ENCODE results near the gene RGS17.
"Not testable (repeated sequence)": the region's sequence is repeated elsewhere in the genome, so short reads cannot be mapped to it uniquely, and the experiment has no call there.

RGS17 gene

DNA sequence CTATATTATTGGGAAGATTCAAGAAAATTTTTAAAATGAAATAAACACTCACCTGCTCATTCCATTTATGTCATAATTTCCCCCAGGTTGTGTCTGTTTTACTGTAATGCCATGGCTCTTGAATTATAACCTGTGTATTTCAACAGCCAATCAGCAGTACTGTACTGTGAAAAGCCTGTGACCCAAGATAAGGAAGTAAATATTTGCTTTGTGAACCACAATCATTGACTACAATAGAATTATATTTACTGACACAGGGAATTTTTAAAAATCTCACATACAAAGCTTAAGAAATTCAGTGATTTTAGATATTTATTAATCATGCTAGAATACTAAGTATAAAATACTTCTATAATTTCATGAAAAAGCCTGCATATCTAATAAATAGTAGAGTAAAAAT lies 6.0 kb downstream of the RGS17 start:
- no peak overlapping the region for H3K27ac ChIP-seq (ENCODE audit: insufficient read depth in 1 of 2, low read depth in 1 of 2, low read length in 2 of 2, poor library complexity in 1 of 2, severe bottlenecking in 2 of 2)
- DNase-seq, result peak in 2 of 3 donors; percentile 30 to 54
- CTCF ChIA-PET, result no interaction called here
- H3K4me3 ChIP-seq (ENCODE audit: control insufficient read depth in 1 of 7, extremely low read depth in 1 of 7, insufficient read depth in 4 of 7, low read depth in 2 of 7, low read length in 6 of 7), result no peak overlapping the region
- H3K36me3 ChIP-seq (ENCODE audit: control insufficient read depth in 4 of 4, insufficient read depth in 4 of 4, low read length in 3 of 4), result no peaks in the 10 kb centered on the region
- peaks cover 6 to 39% (median 21%) of the 10 kb centered on the region in 5 experiments for H3K27me3 ChIP-seq (replicated peaks in 2 of 5; ENCODE audit: control insufficient read depth in 4 of 5, insufficient read depth in 5 of 5, low read length in 4 of 5)
- POLR2A ChIA-PET, result no interaction called here
- peaks cover 6 to 14% (median 8%) of the 10 kb centered on the region in 4 experiments for H3K4me1 ChIP-seq (ENCODE audit: control extremely low read depth in 1 of 4, control insufficient read depth in 4 of 4, insufficient read depth in 4 of 4, low read length in 3 of 4)
- no peaks in the 10 kb centered on the region for H3K9me3 ChIP-seq (ENCODE audit: control extremely low read depth in 1 of 5, control insufficient read depth in 4 of 5, insufficient read depth in 2 of 5, low read depth in 1 of 5, low read length in 4 of 5)

DNA sequence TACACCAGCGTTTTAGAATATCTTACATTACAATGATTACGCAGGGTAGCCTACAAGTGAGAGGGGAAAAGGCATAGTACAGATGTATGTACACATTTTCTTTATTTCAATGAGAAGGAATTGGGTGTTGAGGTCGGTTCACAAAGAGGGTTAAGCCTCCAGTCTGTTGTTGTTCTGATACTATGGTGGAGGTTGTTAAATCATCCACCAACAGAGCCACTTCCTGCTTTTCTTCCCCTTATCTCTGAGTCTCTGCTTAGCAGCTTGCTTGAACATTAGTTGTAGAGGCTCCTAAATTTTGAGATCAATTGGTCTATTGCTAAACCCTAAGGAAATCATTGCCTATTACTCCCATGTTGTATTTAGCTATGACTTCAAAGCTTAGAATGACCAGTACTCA lies 7.3 kb downstream of the RGS17 start:
- Histone ChIP-seq H3K36me3 (ENCODE audit: control insufficient read depth in 4 of 4, insufficient read depth in 4 of 4, low read length in 3 of 4) (no peaks in the 10 kb centered on the region), H3K4me1 (ENCODE audit: control extremely low read depth in 1 of 4, control insufficient read depth in 4 of 4, insufficient read depth in 4 of 4, low read length in 3 of 4) (peaks cover 0 to 7% (median 5%) of the 10 kb centered on the region in 4 experiments), H3K9me3 (ENCODE audit: control extremely low read depth in 1 of 5, control insufficient read depth in 4 of 5, insufficient read depth in 2 of 5, low read depth in 1 of 5, low read length in 4 of 5) (no peaks in the 10 kb centered on the region), H3K4me3 (ENCODE audit: control insufficient read depth in 1 of 7, extremely low read depth in 1 of 7, insufficient read depth in 4 of 7, low read depth in 2 of 7, low read length in 6 of 7) (no peak overlapping the region), H3K27ac (ENCODE audit: insufficient read depth in 1 of 2, low read depth in 1 of 2, low read length in 2 of 2, poor library complexity in 1 of 2, severe bottlenecking in 2 of 2) (no peak overlapping the region), H3K27me3 (replicated peaks in 2 of 5; ENCODE audit: control insufficient read depth in 4 of 5, insufficient read depth in 5 of 5, low read length in 4 of 5) (peaks cover 2 to 27% (median 16%) of the 10 kb centered on the region in 5 experiments)
- WGBS (ENCODE audit: insufficient coverage), result no CpG with 5 or more reads among the region's 3 CpGs
- CTCF ChIA-PET, result no interaction called here
- POLR2A ChIA-PET, result no interaction called here
- peak; percentile 26 to 70 (median 52) for DNase-seq

DNA sequence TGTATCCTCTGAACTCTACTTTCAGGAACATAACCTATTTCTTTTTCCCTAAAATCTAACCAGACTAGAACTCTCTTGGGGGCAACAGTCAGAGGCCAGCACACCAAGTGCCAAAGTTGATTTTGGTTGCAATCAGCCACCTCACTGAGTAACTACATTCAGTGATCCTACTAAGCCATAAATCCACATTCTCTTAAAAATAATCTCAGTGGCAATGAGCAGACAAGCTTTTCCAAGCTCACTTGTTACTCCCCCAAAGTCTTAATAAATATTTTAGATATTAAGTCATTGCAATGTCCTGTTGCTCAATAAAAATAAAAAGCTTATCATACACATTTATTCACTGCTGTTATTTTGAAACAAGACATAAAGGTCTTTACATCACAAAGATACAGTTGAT lies 9.8 kb downstream of the RGS17 start:
- peaks cover 0 to 3% (median 2%) of the 10 kb centered on the region in 5 experiments for H3K27me3 ChIP-seq (replicated peaks in 2 of 5; ENCODE audit: control insufficient read depth in 4 of 5, insufficient read depth in 5 of 5, low read length in 4 of 5)
- POLR2A ChIA-PET, result no interaction called here
- CTCF ChIA-PET, result no interaction called here
- no peak overlapping the region for H3K4me3 ChIP-seq (ENCODE audit: control insufficient read depth in 1 of 7, extremely low read depth in 1 of 7, insufficient read depth in 4 of 7, low read depth in 2 of 7, low read length in 6 of 7)
- DNase-seq, result no peak
- H3K4me1 ChIP-seq (ENCODE audit: control extremely low read depth in 1 of 4, control insufficient read depth in 4 of 4, insufficient read depth in 4 of 4, low read length in 3 of 4), result peaks cover 0 to 7% (median 5%) of the 10 kb centered on the region in 4 experiments
- no peaks in the 10 kb centered on the region for H3K36me3 ChIP-seq (ENCODE audit: control insufficient read depth in 4 of 4, insufficient read depth in 4 of 4, low read length in 3 of 4)
- no peaks in the 10 kb centered on the region for H3K9me3 ChIP-seq (ENCODE audit: control extremely low read depth in 1 of 5, control insufficient read depth in 4 of 5, insufficient read depth in 2 of 5, low read depth in 1 of 5, low read length in 4 of 5)
- no peak overlapping the region for H3K27ac ChIP-seq (ENCODE audit: insufficient read depth in 1 of 2, low read depth in 1 of 2, low read length in 2 of 2, poor library complexity in 1 of 2, severe bottlenecking in 2 of 2)

DNA sequence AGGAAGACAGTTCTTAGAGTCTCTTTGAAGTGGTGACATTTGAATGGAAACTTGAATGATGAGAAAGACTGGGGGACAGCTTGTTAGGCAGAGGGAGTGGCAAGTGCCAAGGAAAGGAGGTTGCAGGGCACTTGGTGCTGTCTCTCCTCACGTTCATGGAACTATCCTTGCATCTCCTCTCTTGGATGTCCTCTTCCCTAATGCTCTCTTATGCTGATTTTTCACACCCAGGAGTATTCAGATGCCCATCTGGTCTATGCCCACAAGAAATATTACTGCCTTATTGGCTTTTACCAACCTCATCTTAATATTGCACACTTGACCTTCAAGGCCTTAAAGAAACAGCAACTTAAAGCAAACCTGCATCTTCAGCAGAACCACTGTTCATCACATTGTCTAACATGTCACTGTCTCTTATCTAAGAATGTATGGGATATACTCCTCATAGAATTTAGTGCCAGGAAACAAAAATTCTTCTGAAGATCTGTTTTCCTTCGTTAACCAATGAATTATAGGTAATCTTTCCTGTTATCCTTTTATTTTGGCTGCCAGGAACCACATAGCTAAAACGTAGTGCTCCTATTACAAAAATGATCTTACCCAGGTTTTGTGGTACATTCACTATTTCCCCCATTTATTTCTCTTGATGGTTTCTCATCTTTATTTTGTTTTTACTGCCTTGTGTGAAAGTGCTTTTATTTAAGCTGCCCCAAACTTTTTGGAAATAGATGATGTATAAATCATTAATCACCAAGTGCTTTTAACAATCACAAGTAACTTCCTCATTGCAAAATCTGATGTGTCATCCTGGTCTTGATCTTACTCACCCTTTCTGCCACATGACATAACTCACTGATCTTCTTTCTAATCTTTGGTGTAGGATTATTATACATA lies 12.8 kb downstream of the RGS17 start:
- Histone ChIP-seq H3K4me3 (ENCODE audit: control insufficient read depth in 1 of 7, extremely low read depth in 1 of 7, insufficient read depth in 4 of 7, low read depth in 2 of 7, low read length in 6 of 7) (no peak overlapping the region), H3K27ac (ENCODE audit: insufficient read depth in 1 of 2, low read depth in 1 of 2, low read length in 2 of 2, poor library complexity in 1 of 2, severe bottlenecking in 2 of 2) (no peak overlapping the region), H3K27me3 (replicated peaks in 2 of 5; ENCODE audit: control insufficient read depth in 4 of 5, insufficient read depth in 5 of 5, low read length in 4 of 5) (no peaks in the 10 kb centered on the region), H3K9me3 (ENCODE audit: control extremely low read depth in 1 of 5, control insufficient read depth in 4 of 5, insufficient read depth in 2 of 5, low read depth in 1 of 5, low read length in 4 of 5) (peaks cover 0 to 3% (median 0%) of the 10 kb centered on the region in 5 experiments), H3K36me3 (ENCODE audit: control insufficient read depth in 4 of 4, insufficient read depth in 4 of 4, low read length in 3 of 4) (no peaks in the 10 kb centered on the region), H3K4me1 (ENCODE audit: control extremely low read depth in 1 of 4, control insufficient read depth in 4 of 4, insufficient read depth in 4 of 4, low read length in 3 of 4) (no peaks in the 10 kb centered on the region)
- ChIA-PET CTCF (no interaction called here), POLR2A (no interaction called here)
- peak; percentile 44 to 89 (median 82) for DNase-seq
- WGBS (ENCODE audit: insufficient coverage), result 71% methylated on average over 3 of the region's 3 CpGs

DNA sequence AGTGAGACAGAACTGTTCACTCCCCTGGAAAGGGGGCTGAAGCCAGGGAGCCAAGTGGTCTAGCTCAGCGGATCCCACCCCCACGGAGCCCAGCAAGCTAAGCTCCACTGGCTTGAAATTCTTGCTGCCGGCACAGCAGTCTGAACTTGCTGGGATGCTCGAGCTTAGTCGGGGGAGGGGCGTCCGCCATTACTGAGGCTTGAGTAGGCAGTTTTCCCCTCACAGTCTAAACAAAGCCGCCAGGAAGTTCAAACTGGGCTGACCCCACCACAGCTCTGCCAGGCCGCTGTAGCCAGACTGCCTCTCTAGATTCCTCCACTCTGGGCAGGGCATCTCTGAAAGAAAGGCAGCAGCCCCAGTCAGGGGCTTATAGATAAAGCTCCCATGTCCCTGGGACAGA lies 20.0 kb downstream of the RGS17 start:
- H3K9me3 ChIP-seq (ENCODE audit: control extremely low read depth in 1 of 5, control insufficient read depth in 4 of 5, insufficient read depth in 2 of 5, low read depth in 1 of 5, low read length in 4 of 5); H3K27me3 ChIP-seq (replicated peaks in 2 of 5; ENCODE audit: control insufficient read depth in 4 of 5, insufficient read depth in 5 of 5, low read length in 4 of 5); H3K4me3 ChIP-seq (ENCODE audit: control insufficient read depth in 1 of 7, extremely low read depth in 1 of 7, insufficient read depth in 4 of 7, low read depth in 2 of 7, low read length in 6 of 7); H3K27ac ChIP-seq (ENCODE audit: insufficient read depth in 1 of 2, low read depth in 1 of 2, low read length in 2 of 2, poor library complexity in 1 of 2, severe bottlenecking in 2 of 2); POLR2A ChIA-PET; CTCF ChIA-PET; DNase-seq; H3K36me3 ChIP-seq (ENCODE audit: control insufficient read depth in 4 of 4, insufficient read depth in 4 of 4, low read length in 3 of 4); H3K4me1 ChIP-seq (ENCODE audit: control extremely low read depth in 1 of 4, control insufficient read depth in 4 of 4, insufficient read depth in 4 of 4, low read length in 3 of 4): not testable (repeated sequence)
- WGBS (ENCODE audit: insufficient coverage), result 98% methylated on average over 6 of the region's 9 CpGs

DNA sequence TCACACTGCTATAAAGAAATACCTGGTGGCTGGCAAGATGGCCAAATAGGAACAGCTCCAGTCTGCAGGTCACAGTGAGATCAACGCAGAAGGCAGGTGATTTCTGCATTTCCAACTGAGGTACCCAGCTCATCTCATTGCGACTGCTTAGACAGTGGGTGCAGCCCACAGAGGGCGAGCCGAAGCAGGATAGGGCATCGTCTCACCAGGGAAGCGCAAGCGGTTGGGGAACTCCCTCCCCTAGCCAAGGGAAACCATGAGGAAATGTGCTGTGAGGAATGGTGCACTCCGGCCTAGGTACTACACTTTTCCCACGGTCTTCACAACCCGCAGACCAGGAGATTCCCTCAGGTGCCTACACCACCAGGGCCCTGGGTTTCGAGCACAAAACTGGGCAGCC lies 20.5 kb downstream of the RGS17 start:
- H3K27ac ChIP-seq (ENCODE audit: insufficient read depth in 1 of 2, low read depth in 1 of 2, low read length in 2 of 2, poor library complexity in 1 of 2, severe bottlenecking in 2 of 2); CTCF ChIA-PET; POLR2A ChIA-PET; H3K9me3 ChIP-seq (ENCODE audit: control extremely low read depth in 1 of 5, control insufficient read depth in 4 of 5, insufficient read depth in 2 of 5, low read depth in 1 of 5, low read length in 4 of 5); H3K4me1 ChIP-seq (ENCODE audit: control extremely low read depth in 1 of 4, control insufficient read depth in 4 of 4, insufficient read depth in 4 of 4, low read length in 3 of 4); H3K4me3 ChIP-seq (ENCODE audit: control insufficient read depth in 1 of 7, extremely low read depth in 1 of 7, insufficient read depth in 4 of 7, low read depth in 2 of 7, low read length in 6 of 7); DNase-seq; H3K27me3 ChIP-seq (replicated peaks in 2 of 5; ENCODE audit: control insufficient read depth in 4 of 5, insufficient read depth in 5 of 5, low read length in 4 of 5); H3K36me3 ChIP-seq (ENCODE audit: control insufficient read depth in 4 of 4, insufficient read depth in 4 of 4, low read length in 3 of 4): not testable (repeated sequence)
- 92% methylated on average over 5 of the region's 11 CpGs for WGBS (ENCODE audit: insufficient coverage)

DNA sequence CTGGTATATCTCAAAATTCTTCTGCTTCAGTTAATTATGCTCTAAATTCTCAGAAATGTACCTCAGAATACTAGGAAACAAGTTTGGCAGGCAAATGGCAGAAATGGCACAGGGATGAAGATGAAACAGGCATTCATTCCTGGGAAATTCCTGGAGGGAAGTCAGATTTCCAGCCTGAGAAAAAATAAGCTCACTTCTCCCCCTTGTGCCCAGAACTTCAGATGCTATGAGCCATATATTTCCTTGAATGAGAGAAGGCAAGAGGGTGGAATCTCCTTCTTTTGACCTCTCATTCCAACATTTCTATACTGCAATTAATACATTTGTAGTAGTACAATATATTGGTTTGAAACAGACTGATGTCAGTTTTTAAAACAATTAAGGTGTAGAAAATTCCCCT lies 22.8 kb downstream of the RGS17 start:
- Histone ChIP-seq H3K4me3 (ENCODE audit: control insufficient read depth in 1 of 7, extremely low read depth in 1 of 7, insufficient read depth in 4 of 7, low read depth in 2 of 7, low read length in 6 of 7) (no peak overlapping the region), H3K27me3 (replicated peaks in 2 of 5; ENCODE audit: control insufficient read depth in 4 of 5, insufficient read depth in 5 of 5, low read length in 4 of 5) (peaks cover 0 to 3% (median 0%) of the 10 kb centered on the region in 5 experiments), H3K36me3 (ENCODE audit: control insufficient read depth in 4 of 4, insufficient read depth in 4 of 4, low read length in 3 of 4) (no peaks in the 10 kb centered on the region), H3K27ac (ENCODE audit: insufficient read depth in 1 of 2, low read depth in 1 of 2, low read length in 2 of 2, poor library complexity in 1 of 2, severe bottlenecking in 2 of 2) (no peak overlapping the region), H3K9me3 (ENCODE audit: control extremely low read depth in 1 of 5, control insufficient read depth in 4 of 5, insufficient read depth in 2 of 5, low read depth in 1 of 5, low read length in 4 of 5) (peaks cover 0 to 5% (median 0%) of the 10 kb centered on the region in 5 experiments), H3K4me1 (ENCODE audit: control extremely low read depth in 1 of 4, control insufficient read depth in 4 of 4, insufficient read depth in 4 of 4, low read length in 3 of 4) (no peaks in the 10 kb centered on the region)
- ChIA-PET POLR2A (no interaction called here), CTCF (no interaction called here)
- DNase-seq, result no peak
